CD14-positive monocyte (primary cell): ENCODE data around the gene ZDHHC11. TPM values are rescaled to one million over a fixed set of nuclear protein-coding genes. Genes with fewer than 3 reads are reported as not detected.

Experiments
- DNase-seq, 3 donors: peaks; one replicate each; pipeline ENCODE4 v3.0.0-alpha.2; 2011 to 2022
- H2AFZ ChIP-seq: 2 replicates; pipeline ENCODE4 v1.6.0; 2012; ENCODE audit warnings: mild to moderate bottlenecking, low read depth, low read length, inconsistent platforms; ENCODE audit not compliant: insufficient read depth, poor library complexity, severe bottlenecking
- H3K27ac ChIP-seq, 2 donors: 1 replicate in 1 of 2; 2 replicates in 1 of 2; pipeline ENCODE4 v1.5.1; 2012 to 2013; ENCODE audit warnings: low read length in 2 of 2, control low read depth in 1 of 2, inconsistent platforms in 1 of 2, low read depth in 1 of 2, mild to moderate bottlenecking in 1 of 2
- H3K27me3 ChIP-seq, 2 donors: one replicate each; pipeline versions ENCODE4 v1.6.0 to v1.6.1; 2011 to 2013; ENCODE audit warnings: low read length in 2 of 2; ENCODE audit not compliant: control insufficient read depth in 2 of 2, insufficient read depth in 2 of 2
- H3K36me3 ChIP-seq, 2 donors: replicated peaks in 1 of 2; 1 replicate in 1 of 2; 2 replicates in 1 of 2; pipeline versions ENCODE4 v1.5.1 to v1.6.1; 2012 to 2013; ENCODE audit warnings: low read length in 2 of 2, control low read depth in 1 of 2, inconsistent platforms in 1 of 2, mild to moderate bottlenecking in 1 of 2; ENCODE audit not compliant: insufficient read depth in 2 of 2, control insufficient read depth in 1 of 2
- H3K4me1 ChIP-seq, 2 donors: 1 replicate in 1 of 2; 2 replicates in 1 of 2; pipeline versions ENCODE4 v1.5.1 to v1.6.1; 2012 to 2013; ENCODE audit warnings: low read length in 2 of 2, control low read depth in 1 of 2, inconsistent platforms in 1 of 2, mild to moderate bottlenecking in 1 of 2, moderate library complexity in 1 of 2; ENCODE audit not compliant: insufficient read depth in 2 of 2, control insufficient read depth in 1 of 2
- H3K4me2 ChIP-seq: replicated peaks from 2 replicates; pipeline ENCODE3; 2012; ENCODE audit warnings: low read length, moderate library complexity, mild to moderate bottlenecking; ENCODE audit not compliant: poor library complexity, severe bottlenecking; ENCODE audit errors: extremely low read depth
- H3K4me3 ChIP-seq, 3 experiments: fragments of 200-600 bp in 1 of 3; sonication (generic) in 1 of 3; replicated peaks in 1 of 3; 1 replicate in 2 of 3; 2 replicates in 1 of 3; pipeline ENCODE4 v1.5.1; 2011 to 2013; ENCODE audit warnings: low read length in 3 of 3, mild to moderate bottlenecking in 3 of 3, control low read depth in 2 of 3, low read depth in 2 of 3, inconsistent platforms in 1 of 3, moderate library complexity in 1 of 3
- H3K79me2 ChIP-seq: 2 replicates; pipeline ENCODE4 v1.6.0; 2012; ENCODE audit warnings: mild to moderate bottlenecking, control low read depth, inconsistent platforms, low read length, moderate library complexity; ENCODE audit not compliant: insufficient read depth
- H3K9ac ChIP-seq: 2 replicates; pipeline ENCODE4 v1.6.0; 2017; ENCODE audit warnings: low read length, mild to moderate bottlenecking; ENCODE audit not compliant: insufficient read depth, poor library complexity, severe bottlenecking
- H3K9me3 ChIP-seq, 2 donors: replicated peaks in 1 of 2; 1 replicate in 1 of 2; 2 replicates in 1 of 2; pipeline versions ENCODE4 v1.5.1 to v1.6.1; 2012 to 2013; ENCODE audit warnings: low read length in 2 of 2, control low read depth in 1 of 2; ENCODE audit not compliant: control insufficient read depth in 1 of 2, insufficient read depth in 1 of 2
- H4K20me1 ChIP-seq: 2 replicates; pipeline ENCODE4 v1.6.0; 2012; ENCODE audit warnings: mild to moderate bottlenecking, low read length, control low read depth, moderate library complexity; ENCODE audit not compliant: insufficient read depth
- H3K27ac Mint-ChIP-seq, 7 donors: one replicate each; pipeline ENCODE4 v1.8.0; 2020; ENCODE audit warnings: mild to moderate bottlenecking in 7 of 7, mixed read lengths in 7 of 7, moderate library complexity in 6 of 7, inconsistent platforms in 2 of 7
- H3K27me3 Mint-ChIP-seq, 3 donors: one replicate each; pipeline ENCODE4 v1.8.0; 2021 to 2022; ENCODE audit warnings: low read depth in 3 of 3, mild to moderate bottlenecking in 3 of 3, mixed read lengths in 3 of 3, moderate library complexity in 3 of 3, inconsistent platforms in 1 of 3
- H3K36me3 Mint-ChIP-seq, 2 donors: one replicate each; pipeline ENCODE4 v1.8.0; 2020; ENCODE audit warnings: mixed read lengths in 2 of 2, inconsistent platforms in 1 of 2, mild to moderate bottlenecking in 1 of 2
- H3K4me1 Mint-ChIP-seq: one replicate; pipeline ENCODE4 v1.8.0; 2020; ENCODE audit warnings: mild to moderate bottlenecking, mixed read lengths
- H3K4me3 Mint-ChIP-seq, 2 donors: one replicate each; pipeline ENCODE4 v1.8.0; 2020; ENCODE audit warnings: mild to moderate bottlenecking in 2 of 2, mixed read lengths in 2 of 2, moderate library complexity in 1 of 2
- H3K9me3 Mint-ChIP-seq, 7 donors: one replicate each; pipeline ENCODE4 v1.8.0; 2020 to 2022; ENCODE audit warnings: mixed read lengths in 7 of 7, mild to moderate bottlenecking in 6 of 7, moderate library complexity in 6 of 7, inconsistent platforms in 2 of 7
- WGBS: methylation state at CpG from one replicate; pipeline ENCODE4 v1.1.5; 2013; ENCODE audit warnings: missing lambda C conversion rate; ENCODE audit not compliant: insufficient coverage; 5-methylcytosine and 5-hydroxymethylcytosine counted together
- intact Hi-C, 2 donors: fragments of 100-400 bp; cut with micrococcal nuclease; formaldehyde crosslinking; loops; one replicate each; pipeline versions ENCODE4 v1.15.0 to v1.15.1; 2023
- polyA plus RNA-seq, 3 donors: library from polyadenylated mRNA; depleted of rRNA in 1 of 3; unstranded in 2 of 3; stranded (reverse) in 1 of 3; fragments of 300-500 nt in 2 of 3; fragments of >200 nt in 1 of 3; fragmentation: Illumina TruSeq in 2 of 3; gene quantifications; 1 replicate in 2 of 3; 2 replicates in 1 of 3; pipeline ENCODE4 v1.2.3, GENCODE V29; 2012 to 2021
- TF ChIP-seq, protein P1 (sequence below): fragments of 200-600 bp; IDR thresholded peaks from one replicate; pipeline ENCODE4 v1.8.0; 2022; ENCODE audit warnings: antibody characterized with exemption, mild to moderate bottlenecking

Gene ZDHHC11
- polyA plus RNA-seq, 3 donors = 1.8 TPM; not detected in 2

- H3K27ac Mint-ChIP-seq = no peak overlapping the region
These were observed 83.9 kb downstream of the ZDHHC11 start for GRCh38 chr5:766666-767431.

DNA sequence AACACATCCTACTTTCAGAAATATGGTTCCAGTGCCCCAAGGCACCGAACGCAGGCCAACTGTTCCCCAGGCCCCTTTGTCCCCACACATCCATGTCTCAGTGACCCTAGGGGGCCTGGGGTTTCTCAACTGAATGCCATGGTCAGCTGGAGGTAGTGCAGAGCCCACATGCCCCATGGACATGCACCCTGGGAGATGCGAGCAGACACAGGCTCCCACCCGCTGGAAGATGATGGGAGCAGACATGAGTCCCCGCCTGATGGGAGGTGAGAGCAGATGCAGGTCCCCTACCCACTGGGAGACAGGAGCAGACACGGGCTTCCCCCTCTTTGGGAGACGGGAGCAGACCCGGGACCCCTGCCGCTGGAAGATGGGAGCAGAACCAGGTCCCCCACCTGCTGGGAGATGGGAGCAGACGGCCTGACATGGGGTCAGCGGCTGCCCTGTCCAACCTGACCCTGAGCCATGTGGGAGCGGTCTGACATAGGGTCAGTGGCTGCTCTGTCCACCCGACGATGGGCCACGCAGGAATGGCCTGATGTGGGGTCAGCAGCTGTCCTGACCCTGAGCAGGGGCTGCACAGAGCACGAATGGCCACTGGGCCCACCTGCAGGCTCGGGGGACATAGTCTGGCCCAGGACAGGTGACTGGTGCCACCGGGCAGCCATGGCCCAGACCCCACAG is 84.7 kb downstream of the ZDHHC11 start:
- Histone ChIP-seq H3K27me3 (no peaks in the 10 kb centered on the region), H3K36me3 (no peaks in the 10 kb centered on the region), H3K4me2 (no peak overlapping the region), H3K79me2 (no peaks in the 10 kb centered on the region), H2AFZ (no peak overlapping the region), H3K9ac (no peak overlapping the region), H3K9me3 (peaks cover 0 to 9% of the 10 kb centered on the region in 2 donors), H3K4me3 (no peak overlapping the region), H4K20me1 (no peaks in the 10 kb centered on the region), H3K27ac (no peak overlapping the region), H3K4me1 (no peaks in the 10 kb centered on the region)
- DNase-seq = no peak
- Mint-ChIP-seq H3K4me3 (no peak overlapping the region), H3K36me3 (no peaks in the 10 kb centered on the region), H3K27me3 (peaks cover 0 to 7% (median 2%) of the 10 kb centered on the region in 3 donors), H3K9me3 (peaks cover 0 to 7% (median 4%) of the 10 kb centered on the region in 7 donors), H3K4me1 (no peaks in the 10 kb centered on the region), H3K27ac (no peak overlapping the region)
- intact Hi-C loops = no loop called here
- WGBS = 89% methylated on average over 17 of the region's 18 CpGs
- TF ChIP-seq, protein P1, sequence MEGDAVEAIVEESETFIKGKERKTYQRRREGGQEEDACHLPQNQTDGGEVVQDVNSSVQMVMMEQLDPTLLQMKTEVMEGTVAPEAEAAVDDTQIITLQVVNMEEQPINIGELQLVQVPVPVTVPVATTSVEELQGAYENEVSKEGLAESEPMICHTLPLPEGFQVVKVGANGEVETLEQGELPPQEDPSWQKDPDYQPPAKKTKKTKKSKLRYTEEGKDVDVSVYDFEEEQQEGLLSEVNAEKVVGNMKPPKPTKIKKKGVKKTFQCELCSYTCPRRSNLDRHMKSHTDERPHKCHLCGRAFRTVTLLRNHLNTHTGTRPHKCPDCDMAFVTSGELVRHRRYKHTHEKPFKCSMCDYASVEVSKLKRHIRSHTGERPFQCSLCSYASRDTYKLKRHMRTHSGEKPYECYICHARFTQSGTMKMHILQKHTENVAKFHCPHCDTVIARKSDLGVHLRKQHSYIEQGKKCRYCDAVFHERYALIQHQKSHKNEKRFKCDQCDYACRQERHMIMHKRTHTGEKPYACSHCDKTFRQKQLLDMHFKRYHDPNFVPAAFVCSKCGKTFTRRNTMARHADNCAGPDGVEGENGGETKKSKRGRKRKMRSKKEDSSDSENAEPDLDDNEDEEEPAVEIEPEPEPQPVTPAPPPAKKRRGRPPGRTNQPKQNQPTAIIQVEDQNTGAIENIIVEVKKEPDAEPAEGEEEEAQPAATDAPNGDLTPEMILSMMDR = no peak

More at GRCh38 chr5:766666-767431, 83.9 kb downstream of the ZDHHC11 start:
- TF ChIP-seq, protein P1 = no peak
- Histone ChIP-seq H3K9me3 (peaks cover 0 to 9% of the 10 kb centered on the region in 2 donors), H3K4me1 (no peaks in the 10 kb centered on the region), H3K79me2 (no peaks in the 10 kb centered on the region), H3K9ac (no peak overlapping the region), H2AFZ (no peak overlapping the region), H3K4me3 (no peak overlapping the region), H3K27me3 (no peaks in the 10 kb centered on the region), H4K20me1 (no peaks in the 10 kb centered on the region), H3K4me2 (no peak overlapping the region), H3K36me3 (no peaks in the 10 kb centered on the region), H3K27ac (no peak overlapping the region)
- intact Hi-C loops = no loop called here
- DNase-seq = no peak
- Mint-ChIP-seq H3K4me3 (no peak overlapping the region), H3K9me3 (peaks cover 0 to 7% (median 3%) of the 10 kb centered on the region in 7 donors), H3K4me1 (no peaks in the 10 kb centered on the region), H3K36me3 (no peaks in the 10 kb centered on the region), H3K27me3 (peaks cover 0 to 6% (median 2%) of the 10 kb centered on the region in 3 donors)
- WGBS = 93% methylated on average over 26 of the region's 32 CpGs
